Uterus (tissue), 4 donors: ENCODE results near the gene UBE2M. TPM values are rescaled to one million over a fixed set of nuclear protein-coding genes. Genes with fewer than 3 reads are reported as not detected.

Source experiments
- DNase-seq, 2 donors: peaks; one replicate each; pipeline ENCODE4 v3.0.0-alpha.2; 2019 to 2020
- H3K27ac ChIP-seq, 2 donors: fragments of 200-600 bp; sonication (generic); 1 replicate in 1 of 2; 2 replicates in 1 of 2; pipeline ENCODE4 v1.5.1; 2016 to 2018
- H3K27me3 ChIP-seq, 2 donors: fragments of 200-600 bp; sonication (generic); one replicate each; pipeline ENCODE4 v1.5.1; 2018 to 2019; ENCODE audit warnings: control low read depth in 1 of 2
- H3K36me3 ChIP-seq, 2 donors: fragments of 200-600 bp; sonication (generic); one replicate each; pipeline ENCODE4 v1.5.1; 2019; ENCODE audit warnings: control low read depth in 1 of 2
- H3K4me1 ChIP-seq, 2 donors: fragments of 200-600 bp; sonication (generic); one replicate each; pipeline ENCODE4 v1.5.1; 2018 to 2019; ENCODE audit warnings: control low read depth in 1 of 2
- H3K4me3 ChIP-seq, 2 donors: fragments of 200-600 bp; sonication (generic); 1 replicate in 1 of 2; 2 replicates in 1 of 2; pipeline ENCODE4 v1.5.1; 2018 to 2019; ENCODE audit warnings: mild to moderate bottlenecking in 1 of 2
- H3K9me3 ChIP-seq, 2 donors: fragments of 200-600 bp; sonication (generic); one replicate each; pipeline ENCODE4 v1.5.1; 2019; ENCODE audit warnings: control low read depth in 1 of 2
- CTCF ChIP-seq, 4 experiments: fragments of 200-600 bp in 2 of 4; fragments of 450-650 bp in 2 of 4; sonication (generic) in 2 of 4; IDR thresholded peaks; one replicate each; pipeline ENCODE4 v1.5.1; 2016 to 2019; ENCODE audit warnings: antibody characterized with exemption in 4 of 4, mild to moderate bottlenecking in 2 of 4, moderate library complexity in 1 of 4
- POLR2A ChIP-seq, 2 donors: fragments of 450-650 bp; IDR thresholded peaks; one replicate each; pipeline ENCODE4 v1.6.1; 2016; ENCODE audit warnings: antibody characterized with exemption in 2 of 2, mild to moderate bottlenecking in 1 of 2, moderate library complexity in 1 of 2
- intact Hi-C: fragments of 100-400 bp; cut with DNase I; formaldehyde crosslinking; loops from one replicate; pipeline ENCODE4 v1.15.1; 2023; ENCODE audit warnings: low total_unique reads
- total RNA-seq, 4 donors: library from RNA; depleted of rRNA in 3 of 4; stranded (reverse); fragments of >200 nt in 3 of 4; gene quantifications; one replicate each; pipeline versions ENCODE4 v1.1.0 to v1.2.4, GENCODE V29; 2014 to 2023
- donor health status: DM: yes; HTN: yes; CAD: no.

Gene UBE2M
- total RNA-seq, 4 donors from 2014 or later: 6.1 to 63.7 (median 24.9) TPM

- intact Hi-C loops: no loop called here
- no peaks in the 10 kb centered on the region for H3K27me3 ChIP-seq
- TF ChIP-seq CTCF (IDR thresholded peaks at IDR 0.05) (no peak), POLR2A (IDR thresholded peaks at IDR 0.05) (no peak)
- no peak overlapping the region for H3K4me3 ChIP-seq
- H3K27ac ChIP-seq: no peak overlapping the region
- H3K9me3 ChIP-seq: no peaks in the 10 kb centered on the region
- H3K4me1 ChIP-seq: peaks cover 18 to 22% of the 10 kb centered on the region in 2 donors
- no peaks in the 10 kb centered on the region for H3K36me3 ChIP-seq
- no peak for DNase-seq
These were observed 8.6 kb downstream of the UBE2M start for GRCh38 chr19:58549664-58550361.

GRCh38 chr19:58548859-58549663 lies 9.3 kb downstream of the UBE2M start:
- Histone ChIP-seq H3K27ac (no peak overlapping the region), H3K9me3 (no peaks in the 10 kb centered on the region), H3K4me3 (no peak overlapping the region), H3K36me3 (no peaks in the 10 kb centered on the region), H3K27me3 (no peaks in the 10 kb centered on the region), H3K4me1 (peaks cover 17 to 22% of the 10 kb centered on the region in 2 donors)
- DNase-seq: no peak
- TF ChIP-seq POLR2A (IDR thresholded peaks at IDR 0.05): no peak
- TF ChIP-seq CTCF (IDR thresholded peaks at IDR 0.05): no peak
- intact Hi-C loops: no loop called here

- intact Hi-C loops: no loop called here
- Histone ChIP-seq H3K27me3 (no peaks in the 10 kb centered on the region), H3K4me3 (no peak overlapping the region), H3K27ac (no peak overlapping the region), H3K4me1 (peaks cover 10 to 22% of the 10 kb centered on the region in 2 donors), H3K36me3 (no peaks in the 10 kb centered on the region), H3K9me3 (no peaks in the 10 kb centered on the region)
- no peak for TF ChIP-seq POLR2A (IDR thresholded peaks at IDR 0.05)
- no peak for TF ChIP-seq CTCF (IDR thresholded peaks at IDR 0.05)
- DNase-seq: no peak
These were observed 10.8 kb downstream of the UBE2M start for GRCh38 chr19:58547323-58548312.

- Histone ChIP-seq H3K27ac (peak overlapping the region in 1 of 2 donors; percentile 97), H3K4me3 (peak overlapping the region; percentile 60 to 79), H3K36me3 (no peaks in the 10 kb centered on the region), H3K27me3 (no peaks in the 10 kb centered on the region), H3K9me3 (no peaks in the 10 kb centered on the region), H3K4me1 (peaks cover 10 to 22% of the 10 kb centered on the region in 2 donors)
- intact Hi-C loops: no loop called here
- TF ChIP-seq CTCF (IDR thresholded peaks at IDR 0.05): no peak
- no peak for TF ChIP-seq POLR2A (IDR thresholded peaks at IDR 0.05)
- no peak for DNase-seq
These were observed 12.3 kb downstream of the UBE2M start for GRCh38 chr19:58546019-58546530.
